Esophagus squamous epithelium (tissue), 5 donors: ENCODE results near the gene SKA2. TPM values are rescaled to one million over a fixed set of nuclear protein-coding genes. Genes with fewer than 3 reads are reported as not detected.

Experiments used
- DNase-seq: peaks from one replicate; lab custom pipeline; 2025; lab: John Stamatoyannopoulos, UW
- H3K27ac ChIP-seq, 4 donors: fragments of 200-600 bp; sonication (generic); one replicate each; pipeline ENCODE4 v1.5.1; 2016 to 2019; ENCODE audit warnings: mild to moderate bottlenecking in 1 of 4
- H3K27me3 ChIP-seq, 4 donors: fragments of 200-600 bp; sonication (generic); 1 replicate in 3 of 4; 2 replicates in 1 of 4; pipeline versions ENCODE4 v1.5.1 to v1.6.0; 2017 to 2021; ENCODE audit warnings: antibody characterized with exemption in 1 of 4
- H3K36me3 ChIP-seq, 3 donors: fragments of 200-600 bp; sonication (generic); one replicate each; pipeline ENCODE4 v1.5.1; 2016 to 2019
- H3K4me1 ChIP-seq, 3 donors: fragments of 200-600 bp; sonication (generic); one replicate each; pipeline ENCODE4 v1.5.1; 2017 to 2019
- H3K4me3 ChIP-seq, 4 donors: fragments of 200-600 bp; sonication (generic); 1 replicate in 3 of 4; 2 replicates in 1 of 4; pipeline ENCODE4 v1.5.1; 2016 to 2019; ENCODE audit warnings: mild to moderate bottlenecking in 2 of 4, moderate library complexity in 1 of 4
- H3K9me3 ChIP-seq, 3 donors: fragments of 200-600 bp; sonication (generic); one replicate each; pipeline ENCODE4 v1.5.1; 2016 to 2019
- POLR2A ChIP-seq, 4 donors: fragments of 450-650 bp; IDR thresholded peaks; one replicate each; pipeline ENCODE4 v1.6.1; 2017; ENCODE audit warnings: antibody characterized with exemption in 4 of 4, mild to moderate bottlenecking in 4 of 4, moderate library complexity in 3 of 4
- WGBS, 2 donors: methylation state at CpG; one replicate each; pipeline ENCODE4 v1.1.5; 2018; 5-methylcytosine and 5-hydroxymethylcytosine counted together
- intact Hi-C: fragments of 100-400 bp; cut with DNase I; formaldehyde crosslinking; loops from one replicate; pipeline ENCODE4 v1.15.0; 2022
- total RNA-seq, 4 donors: library from RNA; depleted of rRNA; stranded (reverse); fragments of >200 nt; gene quantifications; one replicate each; pipeline ENCODE4 v1.1.0, GENCODE V29; 2016
- TF ChIP-seq, protein P1 (sequence below), 6 experiments: fragments of 450-650 bp in 4 of 6; fragments of 200-600 bp in 2 of 6; sonication (generic) in 2 of 6; IDR thresholded peaks; one replicate each; pipeline ENCODE4 v1.5.1; 2016 to 2019; ENCODE audit warnings: antibody characterized with exemption in 6 of 6, mild to moderate bottlenecking in 4 of 6, moderate library complexity in 4 of 6
- donor health status: DM: yes; HTN: yes; CAD: no.

SKA2 gene
- total RNA-seq, 4 donors from 2014 or later, result 12.5 to 57.2 (median 37.6) TPM

DNA sequence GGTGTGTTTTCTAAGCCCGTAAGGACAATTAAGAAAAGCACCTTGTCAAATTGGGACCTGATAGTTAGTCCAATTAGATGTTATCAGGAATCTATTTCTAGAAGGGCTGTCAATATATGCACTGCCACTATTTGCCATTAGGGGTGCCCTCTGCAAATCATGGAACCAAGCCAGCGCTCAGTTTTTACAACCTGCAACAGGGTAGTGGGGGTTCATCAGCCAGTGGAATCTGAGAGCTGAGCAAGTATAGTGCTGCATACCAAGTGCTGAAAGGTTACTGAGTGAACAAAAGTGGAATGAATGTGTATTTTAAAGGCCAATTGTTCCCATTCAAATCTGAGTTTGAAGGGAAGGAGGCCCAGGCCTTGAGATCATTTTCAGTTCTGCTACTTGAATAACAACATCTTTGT is 11.0 kb upstream of the SKA2 start:
- Histone ChIP-seq H3K9me3 (no peaks in the 10 kb centered on the region), H3K4me1 (no peaks in the 10 kb centered on the region), H3K36me3 (peaks cover 0 to 5% (median 0%) of the 10 kb centered on the region in 3 donors), H3K4me3 (no peak overlapping the region), H3K27ac (no peak overlapping the region), H3K27me3 (no peaks in the 10 kb centered on the region)
- TF ChIP-seq, protein P1, sequence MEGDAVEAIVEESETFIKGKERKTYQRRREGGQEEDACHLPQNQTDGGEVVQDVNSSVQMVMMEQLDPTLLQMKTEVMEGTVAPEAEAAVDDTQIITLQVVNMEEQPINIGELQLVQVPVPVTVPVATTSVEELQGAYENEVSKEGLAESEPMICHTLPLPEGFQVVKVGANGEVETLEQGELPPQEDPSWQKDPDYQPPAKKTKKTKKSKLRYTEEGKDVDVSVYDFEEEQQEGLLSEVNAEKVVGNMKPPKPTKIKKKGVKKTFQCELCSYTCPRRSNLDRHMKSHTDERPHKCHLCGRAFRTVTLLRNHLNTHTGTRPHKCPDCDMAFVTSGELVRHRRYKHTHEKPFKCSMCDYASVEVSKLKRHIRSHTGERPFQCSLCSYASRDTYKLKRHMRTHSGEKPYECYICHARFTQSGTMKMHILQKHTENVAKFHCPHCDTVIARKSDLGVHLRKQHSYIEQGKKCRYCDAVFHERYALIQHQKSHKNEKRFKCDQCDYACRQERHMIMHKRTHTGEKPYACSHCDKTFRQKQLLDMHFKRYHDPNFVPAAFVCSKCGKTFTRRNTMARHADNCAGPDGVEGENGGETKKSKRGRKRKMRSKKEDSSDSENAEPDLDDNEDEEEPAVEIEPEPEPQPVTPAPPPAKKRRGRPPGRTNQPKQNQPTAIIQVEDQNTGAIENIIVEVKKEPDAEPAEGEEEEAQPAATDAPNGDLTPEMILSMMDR (IDR thresholded peaks at IDR 0.05), result peak in 5 of 6 experiments; percentile 17 to 59 (median 54)
- TF ChIP-seq POLR2A (IDR thresholded peaks at IDR 0.05), result no peak
- intact Hi-C loops, result no loop called here
- 61 to 66% methylated on average over 2 of the region's 2 CpGs for WGBS, 2 donors
- no peak for DNase-seq

DNA sequence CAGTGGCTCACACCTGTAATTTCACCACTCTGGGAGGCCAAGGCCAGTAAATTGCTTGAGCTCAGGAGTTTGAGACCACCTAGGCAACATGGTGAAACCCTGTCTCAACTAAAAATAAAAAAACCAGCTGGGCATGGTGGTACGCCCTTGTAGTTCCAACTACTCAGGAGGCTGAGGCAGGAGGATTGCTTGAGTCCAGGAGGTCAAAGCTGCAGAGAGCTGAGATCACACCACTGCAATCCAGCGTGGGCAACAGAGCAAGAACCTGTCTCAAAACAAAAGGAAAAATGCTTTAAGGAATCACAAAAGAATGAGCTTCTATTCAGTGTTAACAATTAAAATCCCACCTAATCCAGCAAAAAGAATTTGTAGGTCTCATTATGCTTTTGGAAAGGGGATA is 6.5 kb upstream of the SKA2 start:
- H3K4me1 ChIP-seq, result peaks cover 0 to 25% (median 0%) of the 10 kb centered on the region in 3 donors
- H3K27ac ChIP-seq, result no peak overlapping the region
- TF ChIP-seq POLR2A (IDR thresholded peaks at IDR 0.05), result no peak
- TF ChIP-seq, protein P1 (IDR thresholded peaks at IDR 0.05), result no peak
- no peaks in the 10 kb centered on the region for H3K36me3 ChIP-seq
- H3K4me3 ChIP-seq, result no peak overlapping the region
- intact Hi-C loops, result no loop called here
- no peaks in the 10 kb centered on the region for H3K9me3 ChIP-seq
- H3K27me3 ChIP-seq, result no peaks in the 10 kb centered on the region
- DNase-seq, result no peak
- WGBS, 2 donors, result 93 to 96% methylated on average over 2 of the region's 2 CpGs

DNA sequence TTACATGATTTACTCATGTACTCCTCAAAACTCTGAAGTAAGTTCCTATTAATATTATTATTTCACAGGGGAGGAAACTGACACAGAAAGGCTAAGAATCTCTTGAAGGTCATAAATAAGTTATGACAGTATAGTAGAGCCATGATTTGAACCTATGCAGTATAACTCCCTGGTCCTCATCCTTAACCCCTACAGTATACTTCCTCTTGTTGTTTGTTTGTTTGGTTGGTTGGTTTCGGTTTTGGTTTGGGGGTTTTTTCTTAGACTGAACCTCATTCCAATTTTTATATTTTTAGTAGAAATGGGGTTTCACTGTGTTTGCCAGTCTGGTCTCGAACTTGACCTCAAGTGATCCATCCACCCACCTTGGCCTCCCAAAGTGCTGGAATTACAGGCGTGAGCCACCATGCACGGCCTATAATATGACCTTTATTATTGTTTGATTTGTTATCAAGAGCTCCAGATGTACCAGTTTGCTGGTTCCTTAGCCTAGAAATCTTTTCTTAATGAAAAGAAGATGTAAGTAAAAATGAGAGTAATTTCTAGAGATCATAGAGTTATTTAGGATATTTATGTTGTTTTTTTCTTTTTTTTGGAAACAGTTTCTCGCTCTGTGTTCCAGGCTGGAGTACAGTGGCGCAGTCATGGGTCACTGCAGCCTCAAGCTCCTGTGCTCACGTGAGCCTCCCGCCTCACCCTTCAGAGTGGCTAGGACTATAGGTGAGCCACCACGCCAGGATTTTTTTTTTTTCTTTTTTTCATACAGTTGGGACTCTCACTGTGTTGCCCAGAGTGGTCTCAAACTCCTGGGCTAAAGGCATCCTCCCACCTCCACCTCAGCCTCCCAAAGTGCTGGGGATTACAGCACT is 5.4 kb upstream of the SKA2 start:
- Histone ChIP-seq H3K9me3 (no peaks in the 10 kb centered on the region), H3K4me1 (peaks cover 4 to 34% (median 7%) of the 10 kb centered on the region in 3 donors), H3K4me3 (no peak overlapping the region), H3K27ac (peak overlapping the region in 1 of 4 donors; percentile 31), H3K27me3 (no peaks in the 10 kb centered on the region), H3K36me3 (no peaks in the 10 kb centered on the region)
- WGBS, 2 donors, result 82 to 92% methylated on average over 9 of the region's 9 CpGs
- TF ChIP-seq, protein P1 (IDR thresholded peaks at IDR 0.05), result no peak
- TF ChIP-seq POLR2A (IDR thresholded peaks at IDR 0.05), result no peak
- intact Hi-C loops, result no loop called here
- no peak for DNase-seq

DNA sequence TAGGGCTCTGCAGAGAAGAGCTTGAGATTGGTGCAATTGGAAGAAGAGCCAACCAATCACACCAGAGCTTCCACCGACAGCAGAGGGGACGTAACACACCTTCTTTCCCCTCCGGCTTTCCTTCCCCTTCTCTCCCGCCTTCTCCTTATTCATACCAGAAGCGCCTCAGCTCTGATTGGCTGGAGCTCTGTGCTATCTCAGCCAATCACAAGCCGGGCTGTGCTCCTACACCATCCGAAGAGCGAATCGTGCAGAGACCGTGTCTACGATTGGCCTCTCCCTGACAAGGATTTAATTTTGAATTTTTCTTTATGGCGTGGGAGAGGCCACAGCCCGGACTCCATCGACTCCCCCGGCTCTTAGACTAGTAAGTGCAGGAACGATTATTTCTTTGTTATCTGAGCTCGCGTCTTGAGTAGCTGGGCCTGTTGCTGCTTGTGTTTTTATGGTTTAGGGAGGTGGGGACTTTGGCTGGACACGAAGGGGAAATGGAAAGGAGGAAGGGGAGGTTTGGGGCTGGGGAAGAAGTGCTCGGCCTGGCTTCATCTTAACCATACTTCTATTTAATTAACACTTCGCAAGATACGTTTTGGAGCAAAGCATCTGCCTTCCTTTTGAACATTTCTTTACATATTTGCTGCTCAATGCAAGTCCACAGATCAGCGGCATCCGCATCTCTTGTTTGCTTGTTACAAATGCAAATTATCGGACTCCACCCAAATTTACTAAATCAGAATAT is 622 bp upstream of the SKA2 start, which contains the start of gene PRR11:
PRR11 (plus strand) TSS at position 308 of the 739 bp plus-strand sequence. CDS start 14,007 bp downstream, outside the sequence.
- WGBS, 2 donors, result 1% methylated on average over 25 of the region's 25 CpGs
- peak; percentile 98 for DNase-seq
- intact Hi-C loops, result loop anchor here (10.0 kb wide), 1 partner anchor 51 kb away; the partner anchor contains the start of gene TRIM37
- Histone ChIP-seq H3K36me3 (no peaks in the 10 kb centered on the region), H3K9me3 (no peaks in the 10 kb centered on the region), H3K4me3 (peak within 1 kb of the TSS; percentile 69 to 88 (median 76)), H3K4me1 (peaks cover 4 to 70% (median 15%) of the 10 kb centered on the region in 3 donors), H3K27ac (peak within 1 kb of the TSS; percentile 84 to 94 (median 94)), H3K27me3 (no peaks in the 10 kb centered on the region)
- TF ChIP-seq POLR2A (IDR thresholded peaks at IDR 0.05), result no peak
- TF ChIP-seq, protein P1 (IDR thresholded peaks at IDR 0.05), result no peak
